ENCODE data around the gene STXBP5. TPM values are rescaled to one million over a fixed set of nuclear protein-coding genes. Genes with fewer than 3 reads are reported as not detected.
"Not testable (repeated sequence)": the region's sequence is repeated elsewhere in the genome, so short reads cannot be mapped to it uniquely, and the experiment has no call there.

The STXBP5 gene
- total and polyA plus RNA-seq, 9 donors: 3.3 to 15.4 (median 10.4) TPM

DNA sequence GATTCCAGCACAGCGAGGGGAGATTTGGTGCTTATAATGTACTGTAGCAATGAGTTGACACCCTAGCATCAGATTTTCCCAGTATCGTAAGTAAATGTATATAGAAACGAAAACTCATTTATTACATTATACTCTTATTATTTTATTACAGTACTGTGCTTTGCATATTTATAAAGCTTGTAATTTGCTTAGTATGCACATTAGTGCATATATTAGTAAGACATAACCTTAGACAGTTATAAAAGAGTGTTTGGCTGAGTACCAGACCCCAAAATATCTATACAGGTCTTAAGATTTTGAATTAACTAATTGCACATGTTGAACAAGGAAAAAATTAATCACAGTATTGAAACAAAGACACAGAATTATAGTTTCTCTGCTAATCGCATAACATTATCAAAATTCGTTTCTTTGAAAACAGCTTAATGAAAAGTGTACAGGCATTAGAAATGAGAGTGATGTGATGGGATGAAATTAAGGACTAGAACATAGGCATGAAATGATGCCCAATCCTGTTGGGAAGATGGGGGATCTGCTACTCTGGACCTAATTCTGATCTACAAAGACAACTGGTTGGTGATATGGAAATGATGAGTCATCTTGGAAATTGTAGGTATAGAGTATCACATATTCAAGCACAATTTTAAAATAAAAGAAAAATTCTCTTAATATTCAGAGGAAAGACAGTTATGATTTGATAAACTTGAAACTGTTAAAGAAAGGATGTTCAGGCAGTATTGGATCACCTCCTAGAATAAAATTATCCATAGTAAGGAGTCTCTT, 42.8 kb downstream of the STXBP5 start:
- peaks cover 0 to 4% of the 10 kb centered on the region in 2 donors for H3K9me3 ChIP-seq
- no peak for DNase-seq
- H3K27ac ChIP-seq: no peak overlapping the region
- H3K4me3 ChIP-seq: no peak overlapping the region
- WGBS, 3 donors: 97 to 98% (median 97%) methylated on average over 5 of the region's 5 CpGs
- intact Hi-C loops (cut with DNase I): no loop called here
- no peaks in the 10 kb centered on the region for H3K36me3 ChIP-seq
- no peak for TF ChIP-seq EP300 (IDR thresholded peaks at IDR 0.05)
- TF ChIP-seq POLR2A (IDR thresholded peaks at IDR 0.05): no peak
- TF ChIP-seq, protein P1, sequence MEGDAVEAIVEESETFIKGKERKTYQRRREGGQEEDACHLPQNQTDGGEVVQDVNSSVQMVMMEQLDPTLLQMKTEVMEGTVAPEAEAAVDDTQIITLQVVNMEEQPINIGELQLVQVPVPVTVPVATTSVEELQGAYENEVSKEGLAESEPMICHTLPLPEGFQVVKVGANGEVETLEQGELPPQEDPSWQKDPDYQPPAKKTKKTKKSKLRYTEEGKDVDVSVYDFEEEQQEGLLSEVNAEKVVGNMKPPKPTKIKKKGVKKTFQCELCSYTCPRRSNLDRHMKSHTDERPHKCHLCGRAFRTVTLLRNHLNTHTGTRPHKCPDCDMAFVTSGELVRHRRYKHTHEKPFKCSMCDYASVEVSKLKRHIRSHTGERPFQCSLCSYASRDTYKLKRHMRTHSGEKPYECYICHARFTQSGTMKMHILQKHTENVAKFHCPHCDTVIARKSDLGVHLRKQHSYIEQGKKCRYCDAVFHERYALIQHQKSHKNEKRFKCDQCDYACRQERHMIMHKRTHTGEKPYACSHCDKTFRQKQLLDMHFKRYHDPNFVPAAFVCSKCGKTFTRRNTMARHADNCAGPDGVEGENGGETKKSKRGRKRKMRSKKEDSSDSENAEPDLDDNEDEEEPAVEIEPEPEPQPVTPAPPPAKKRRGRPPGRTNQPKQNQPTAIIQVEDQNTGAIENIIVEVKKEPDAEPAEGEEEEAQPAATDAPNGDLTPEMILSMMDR (IDR thresholded peaks at IDR 0.05): no peak
- H3K27me3 ChIP-seq: no peaks in the 10 kb centered on the region
- H3K4me1 ChIP-seq (ENCODE audit: insufficient read depth): no peaks in the 10 kb centered on the region

DNA sequence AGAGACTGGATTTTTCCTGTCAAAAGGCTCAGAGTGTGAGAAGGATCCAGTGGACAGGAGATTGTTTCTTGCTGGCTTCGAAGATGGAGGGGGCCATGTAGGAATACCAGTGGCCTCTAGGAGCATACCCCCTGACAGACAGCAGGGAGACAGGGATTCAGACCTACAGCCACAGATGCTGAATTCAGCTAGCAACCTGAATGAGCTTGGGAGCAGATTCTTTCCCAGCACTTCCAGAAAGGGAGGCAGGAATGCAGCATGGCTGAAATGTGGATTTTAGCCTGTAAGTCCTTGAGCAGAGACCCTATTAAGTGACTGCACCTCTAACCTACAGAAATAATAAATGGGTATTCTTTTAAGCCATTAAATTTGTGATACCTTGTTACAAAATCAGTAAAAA, 44.6 kb downstream of the STXBP5 start:
- DNase-seq: no peak
- WGBS, 3 donors: 92 to 95% (median 95%) methylated on average over 1 of the region's 1 CpG
- H3K27me3 ChIP-seq: no peaks in the 10 kb centered on the region
- H3K27ac ChIP-seq: no peak overlapping the region
- peaks cover 0 to 4% of the 10 kb centered on the region in 2 donors for H3K9me3 ChIP-seq
- no peaks in the 10 kb centered on the region for H3K36me3 ChIP-seq
- TF ChIP-seq POLR2A (IDR thresholded peaks at IDR 0.05) (no peak), EP300 (IDR thresholded peaks at IDR 0.05) (no peak)
- TF ChIP-seq, protein P1 (IDR thresholded peaks at IDR 0.05): no peak
- H3K4me3 ChIP-seq: no peak overlapping the region
- intact Hi-C loops (cut with DNase I): no loop called here
- no peaks in the 10 kb centered on the region for H3K4me1 ChIP-seq (ENCODE audit: insufficient read depth)

DNA sequence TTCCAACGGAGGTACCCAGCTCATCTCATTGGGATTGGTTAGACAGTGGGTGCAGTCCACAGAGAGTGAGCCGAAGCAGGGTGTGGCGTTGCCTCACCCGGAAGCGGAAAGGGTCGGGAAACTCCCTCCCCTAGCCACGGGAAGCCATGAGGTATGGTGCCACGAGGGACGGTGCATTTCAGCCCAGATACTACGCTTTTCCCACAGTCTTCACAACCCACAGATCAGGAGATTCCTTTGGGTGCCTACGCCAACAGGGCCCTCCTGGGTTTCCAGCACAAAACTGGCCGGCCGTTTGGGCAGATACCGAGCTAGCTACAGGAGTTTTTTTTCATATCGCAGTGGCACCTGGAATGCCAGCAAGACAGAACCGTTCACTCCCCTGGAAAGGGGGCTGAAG, 46.9 kb downstream of the STXBP5 start:
- Histone ChIP-seq H3K9me3 (peaks cover 0 to 4% of the 10 kb centered on the region in 2 donors), H3K27ac (no peak overlapping the region), H3K4me1 (ENCODE audit: insufficient read depth) (no peaks in the 10 kb centered on the region), H3K4me3 (no peak overlapping the region), H3K36me3 (no peaks in the 10 kb centered on the region), H3K27me3 (no peaks in the 10 kb centered on the region)
- 95 to 97% (median 96%) methylated on average over 16 of the region's 16 CpGs for WGBS, 3 donors
- DNase-seq: no peak
- TF ChIP-seq, protein P1 (IDR thresholded peaks at IDR 0.05): no peak
- TF ChIP-seq EP300 (IDR thresholded peaks at IDR 0.05) (no peak), POLR2A (IDR thresholded peaks at IDR 0.05) (no peak)
- intact Hi-C loops (cut with DNase I): no loop called here

DNA sequence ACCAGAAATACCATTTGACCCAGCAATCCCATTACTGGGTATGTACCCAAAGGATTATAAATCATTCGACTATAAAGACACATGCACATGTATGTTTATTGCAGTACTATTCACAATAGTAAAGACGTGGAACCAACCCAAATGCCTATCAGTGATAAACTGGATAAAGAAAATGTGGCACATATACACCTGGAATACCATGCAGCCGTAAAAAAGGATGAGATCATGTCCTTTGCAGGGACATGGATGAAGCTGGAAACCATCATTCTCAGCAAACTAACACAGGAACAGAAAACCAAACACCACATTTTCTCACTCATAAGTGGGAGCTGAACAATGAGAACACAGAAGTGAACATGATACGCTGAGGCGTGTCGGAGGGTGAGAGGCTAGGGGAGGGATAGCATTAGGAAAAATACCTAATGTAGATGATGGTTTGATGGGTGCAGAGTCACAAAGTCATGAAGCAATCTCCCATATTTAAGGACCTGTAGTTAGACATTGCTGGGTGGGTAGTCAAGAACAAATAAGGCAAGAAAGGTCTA, 50.8 kb downstream of the STXBP5 start:
- H3K27ac ChIP-seq; H3K4me3 ChIP-seq; intact Hi-C loops (cut with DNase I); H3K36me3 ChIP-seq; DNase-seq; H3K9me3 ChIP-seq; H3K27me3 ChIP-seq; H3K4me1 ChIP-seq (ENCODE audit: insufficient read depth): not testable (repeated sequence)
- 97 to 98% (median 97%) methylated on average over 6 of the region's 6 CpGs for WGBS, 3 donors

Data from ovary (tissue), 9 donors.